ENCODE measurements around the gene LTBP1.
"Not testable (repeated sequence)": the region's sequence is repeated elsewhere in the genome, so short reads cannot be mapped to it uniquely, and the experiment has no call there.

LTBP1 gene

DNA sequence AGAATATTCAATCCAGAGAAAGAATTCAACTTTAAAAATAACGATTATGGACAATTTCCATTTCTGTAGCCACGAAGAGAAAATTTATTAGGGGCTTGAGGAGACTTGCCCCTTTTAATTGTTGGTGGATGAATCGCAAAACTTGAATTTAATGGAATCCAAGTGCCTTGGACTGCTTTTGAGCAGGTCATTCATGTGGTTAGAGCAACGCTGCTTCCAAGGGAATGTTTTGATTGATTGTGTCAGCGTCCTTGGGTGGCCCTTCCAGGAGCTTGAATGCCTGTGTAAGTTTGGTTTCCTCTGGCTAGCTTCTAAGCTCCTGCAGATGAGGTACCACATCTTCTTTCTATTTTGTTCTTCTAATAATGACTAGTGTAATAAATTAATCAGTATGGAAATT lies 213.4 kb downstream of the LTBP1 start:
- FAIRE-seq = no peak

DNA sequence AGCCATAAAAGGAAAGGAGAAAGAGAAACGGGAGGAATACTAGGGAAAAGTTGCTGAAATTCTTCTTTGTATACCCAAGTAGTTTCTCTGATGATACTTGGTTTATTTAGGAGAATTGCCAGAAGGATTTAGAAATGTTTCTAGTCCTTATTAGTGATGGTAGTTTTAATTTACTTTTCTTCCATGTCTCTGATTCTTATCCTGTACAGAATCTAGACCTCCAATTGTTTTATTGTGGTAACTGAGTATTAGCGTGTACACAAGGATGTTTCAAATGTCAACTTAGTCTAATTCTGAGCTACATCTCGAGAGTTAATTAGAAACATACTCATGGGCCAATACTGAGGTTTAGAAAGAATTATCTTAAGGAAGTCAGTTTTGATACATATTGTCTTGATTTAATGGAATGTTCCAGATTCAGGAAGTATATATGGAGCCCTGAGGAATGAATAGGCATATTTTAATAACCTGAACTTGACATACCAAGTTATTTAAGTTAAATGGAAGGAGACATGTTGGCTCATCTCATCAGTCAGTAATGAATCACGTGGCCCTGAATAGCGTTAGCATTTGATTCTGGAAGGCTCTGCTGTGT lies 219.6 kb downstream of the LTBP1 start:
- FAIRE-seq = no peak

DNA sequence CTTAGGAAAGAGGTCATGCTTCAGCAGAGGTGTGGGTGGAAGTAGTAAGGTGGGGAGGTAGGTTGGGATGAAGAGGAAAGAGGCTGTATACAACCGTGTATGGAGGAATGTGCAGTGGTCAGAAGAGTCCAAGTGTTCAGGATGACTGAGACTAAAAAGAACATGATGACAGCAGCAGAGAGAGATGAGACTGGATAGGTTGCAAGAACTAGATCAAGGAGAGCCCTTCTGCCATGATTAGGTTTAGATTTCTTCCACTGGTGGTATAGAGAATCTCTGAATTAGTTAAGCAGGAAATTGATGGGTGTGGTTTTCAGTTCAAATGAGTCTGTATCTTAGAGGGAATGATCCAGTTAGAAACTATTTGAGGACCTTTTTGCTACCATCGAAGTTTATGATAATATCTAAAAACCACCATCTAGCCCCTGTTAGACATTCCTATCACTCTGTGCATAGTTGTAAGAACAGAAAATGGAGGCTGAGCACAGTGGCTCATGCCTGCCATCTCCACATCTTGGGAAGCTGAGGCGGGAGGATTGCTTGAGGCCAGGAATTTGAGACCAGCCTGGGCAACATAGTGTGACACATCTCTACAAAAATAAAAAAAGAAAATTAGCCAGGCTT lies 221.0 kb downstream of the LTBP1 start:
- FAIRE-seq = no peak

DNA sequence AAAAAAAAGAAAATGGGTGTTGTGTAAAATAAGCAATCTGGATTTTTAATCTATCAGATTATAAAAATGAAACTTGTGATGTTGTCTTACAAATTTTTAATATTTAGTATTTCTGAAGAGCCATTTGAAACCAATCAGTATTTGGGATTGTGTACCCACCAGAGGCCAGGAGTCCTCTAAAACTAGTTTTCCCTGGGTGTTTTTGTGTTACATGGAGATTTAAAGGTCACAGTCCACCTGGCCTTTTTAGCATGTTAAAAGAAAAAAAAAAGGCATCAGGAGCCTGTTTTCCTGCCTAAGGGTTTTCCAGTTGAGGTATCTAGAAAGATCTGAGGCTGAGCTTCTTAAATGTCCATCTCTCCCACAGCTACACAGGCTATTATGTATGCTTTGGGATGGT lies 221.7 kb downstream of the LTBP1 start:
- FAIRE-seq = no peak

DNA sequence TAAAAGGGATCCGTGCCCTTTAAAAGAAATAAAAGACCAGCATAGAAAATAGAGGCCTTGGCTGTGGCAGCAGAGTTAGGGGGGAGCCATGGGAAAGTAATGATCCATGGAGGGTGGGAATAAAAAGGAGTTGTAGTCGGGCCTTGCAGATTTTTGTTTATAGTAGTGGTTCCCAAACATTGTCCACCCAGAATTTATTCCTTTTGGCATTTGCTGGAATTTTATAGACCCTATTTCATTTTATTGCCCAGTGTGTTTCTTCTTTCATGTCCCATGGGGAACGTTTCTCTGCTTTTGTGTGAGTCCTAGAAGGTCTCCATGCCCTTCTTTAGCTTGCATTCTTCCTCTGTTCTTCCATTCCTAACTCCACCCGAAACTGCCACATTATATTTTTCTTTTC lies 222.2 kb downstream of the LTBP1 start:
- no peak for FAIRE-seq

DNA sequence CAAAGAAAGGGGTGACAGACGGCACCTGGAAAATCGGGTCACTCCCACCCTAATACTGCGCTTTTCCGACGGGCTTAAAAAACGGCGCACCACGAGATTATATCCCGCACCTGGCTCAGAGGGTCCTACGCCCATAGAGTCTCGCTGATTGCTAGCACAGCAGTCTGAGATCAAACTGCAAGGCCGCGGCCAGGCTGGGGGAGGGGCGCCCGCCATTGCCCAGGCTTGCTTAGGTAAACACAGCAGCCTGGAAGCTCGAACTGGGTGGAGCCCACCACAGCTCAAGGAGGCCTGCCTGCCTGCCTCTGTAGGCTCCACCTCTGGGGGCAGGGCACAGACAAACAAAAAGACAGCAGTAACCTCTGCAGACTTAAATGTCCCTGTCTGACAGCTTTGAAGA lies 223.5 kb downstream of the LTBP1 start:
- not testable (repeated sequence) for FAIRE-seq

DNA sequence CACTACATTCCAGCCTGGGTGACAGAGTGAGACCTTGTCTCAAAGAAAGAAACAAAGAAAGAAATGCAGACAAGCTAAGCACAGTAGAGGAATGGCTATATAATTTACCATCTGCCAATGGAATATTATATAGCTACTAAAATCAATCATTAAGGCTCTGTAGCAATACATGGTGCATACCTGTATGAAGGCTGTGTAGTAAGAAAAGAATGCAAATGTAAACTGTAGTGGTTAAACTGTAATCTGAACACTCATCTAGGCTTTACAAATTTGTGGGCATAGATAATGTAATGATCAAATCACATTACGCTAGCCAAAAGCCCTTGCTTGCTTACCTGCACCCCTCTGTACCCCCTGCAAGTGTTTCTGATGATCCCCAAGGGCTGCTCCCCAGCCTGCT lies 230.9 kb downstream of the LTBP1 start:
- FAIRE-seq = no peak

DNA sequence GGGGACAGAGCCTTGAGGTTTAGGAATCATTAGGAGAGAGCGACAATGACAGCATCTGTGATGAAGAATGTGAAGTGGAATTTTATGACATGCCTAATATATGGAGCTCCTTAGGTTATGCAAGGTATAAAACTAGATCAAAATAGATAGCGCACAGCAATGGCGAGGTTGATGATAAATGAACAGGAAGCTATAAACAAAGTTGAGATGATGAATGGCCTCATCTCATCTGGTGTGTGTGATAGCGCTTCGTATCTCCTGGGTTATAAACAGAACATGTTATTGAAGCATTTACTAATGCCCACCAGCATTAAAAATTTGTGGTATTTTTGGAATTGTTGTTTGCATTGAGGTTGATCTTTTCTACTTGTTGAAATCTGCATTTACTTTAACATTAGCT lies 231.5 kb downstream of the LTBP1 start:
- FAIRE-seq = no peak

DNA sequence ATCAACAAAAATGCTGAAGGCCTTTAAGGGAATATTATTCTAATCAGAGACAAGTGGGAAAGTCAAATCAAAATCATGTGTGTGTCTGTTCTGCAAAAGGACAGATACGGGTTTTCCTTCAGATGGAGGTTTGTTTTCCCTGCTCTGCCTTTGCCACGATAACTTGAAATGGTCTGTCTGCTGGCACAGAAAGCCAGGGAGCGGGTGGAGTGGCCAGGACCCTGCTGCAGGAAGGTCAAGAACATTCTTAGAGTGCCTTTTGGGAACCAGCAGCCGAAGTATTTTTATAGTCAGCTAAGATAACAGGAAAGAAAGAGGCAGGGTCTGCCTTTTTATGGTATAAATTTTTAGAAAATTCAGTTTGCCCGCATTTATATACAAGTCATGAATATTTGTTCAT lies 234.2 kb downstream of the LTBP1 start:
- FAIRE-seq = no peak

DNA sequence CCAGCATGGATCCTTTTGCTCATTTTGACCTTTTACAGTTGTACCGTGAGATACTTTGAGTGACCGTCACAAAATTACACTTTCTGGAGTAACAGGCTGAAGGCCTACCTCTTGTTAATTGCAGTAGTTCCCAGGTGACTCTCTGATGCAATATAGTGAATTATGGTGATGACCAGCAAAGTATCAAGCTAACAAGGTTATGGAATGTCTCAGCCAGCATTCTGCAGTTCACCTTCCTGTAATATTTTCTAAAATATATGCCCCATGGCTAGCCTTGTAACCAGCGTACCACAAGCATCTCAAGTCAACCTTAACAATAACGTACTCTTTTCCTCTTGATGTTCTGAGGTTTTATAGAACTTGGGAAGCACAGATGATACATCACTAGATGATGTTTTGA lies 234.7 kb downstream of the LTBP1 start:
- FAIRE-seq = no peak

DNA sequence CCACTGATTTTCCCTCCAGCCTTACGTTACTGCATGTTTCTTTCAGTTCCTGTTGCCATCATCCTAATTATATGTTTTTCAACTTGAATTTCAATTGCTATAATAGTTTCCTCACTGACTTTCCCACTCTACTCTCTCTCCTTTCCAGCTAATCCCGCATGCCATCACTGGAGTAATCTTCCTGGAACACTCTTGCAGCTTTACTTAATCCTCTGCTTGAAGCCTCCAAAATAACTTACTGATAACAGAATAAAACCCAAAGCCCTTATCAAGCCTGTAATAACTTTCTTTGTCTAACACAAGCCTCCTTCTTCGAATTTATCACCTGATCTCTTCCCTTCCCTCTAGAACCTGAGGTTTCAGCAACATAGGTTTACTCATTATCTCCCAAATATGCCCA lies 237.3 kb downstream of the LTBP1 start:
- FAIRE-seq = no peak

DNA sequence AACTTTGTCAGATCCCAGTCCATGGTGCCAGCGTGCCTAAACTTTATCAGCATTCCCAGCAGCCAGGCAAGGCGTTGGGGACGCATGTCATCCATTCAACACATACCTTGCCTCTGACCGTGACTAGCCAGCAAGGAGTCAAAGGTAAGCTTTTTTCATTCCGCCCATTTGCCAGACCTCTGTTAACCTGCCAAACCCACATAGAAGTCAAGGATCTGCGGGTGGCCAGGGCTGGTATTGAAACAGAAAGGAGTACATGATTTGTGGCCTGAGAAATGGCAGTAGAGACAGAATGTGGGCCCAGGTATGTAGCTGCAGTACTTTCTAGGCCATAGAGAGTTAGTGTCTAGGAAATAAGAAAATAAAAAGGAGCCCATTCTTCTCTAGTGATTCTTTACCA lies 240.2 kb downstream of the LTBP1 start:
- no peak for FAIRE-seq

DNA sequence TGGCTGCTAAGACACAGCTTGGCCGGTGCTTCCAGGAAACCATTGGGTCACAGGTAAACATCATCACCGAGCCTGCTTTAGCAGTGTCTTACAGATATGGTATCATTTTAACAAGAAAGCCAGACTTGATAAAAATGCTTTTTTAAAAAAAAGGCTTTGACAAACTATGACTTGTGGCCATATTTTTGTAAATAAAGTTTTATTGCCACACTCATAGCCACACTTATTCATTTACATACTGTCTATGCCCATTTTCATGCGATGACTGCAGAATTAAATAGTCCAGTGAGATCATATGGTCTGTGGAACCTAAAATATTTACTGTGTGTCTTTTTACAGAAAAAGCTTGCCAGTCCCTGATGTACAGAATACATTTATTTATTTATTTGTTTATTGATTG lies 242.0 kb downstream of the LTBP1 start:
- no peak for FAIRE-seq

DNA sequence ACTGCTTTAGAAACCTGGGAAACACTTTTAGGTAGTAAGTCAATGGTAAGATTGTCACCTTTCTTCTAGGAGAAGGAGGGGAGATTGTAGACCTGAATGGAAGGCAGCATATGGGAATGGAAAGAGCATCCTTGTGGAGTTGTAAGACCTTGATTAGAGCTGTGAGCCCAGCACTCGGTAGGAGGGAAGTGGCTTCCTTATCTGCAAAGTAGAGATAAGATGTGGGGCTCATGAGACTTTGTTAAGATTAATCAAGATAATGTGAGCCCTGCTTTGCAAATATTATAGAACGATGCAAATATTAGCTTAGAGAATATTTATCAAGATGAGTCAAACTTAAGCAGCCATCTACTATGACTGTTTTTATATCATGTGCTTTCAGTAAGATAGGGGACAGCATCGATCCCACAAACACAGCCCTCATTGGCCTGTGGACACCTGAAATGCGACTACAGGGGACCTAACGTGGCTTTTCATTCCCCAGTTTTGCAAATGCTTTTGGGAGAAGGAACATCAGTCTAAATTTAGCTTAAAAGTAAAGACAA lies 243.7 kb downstream of the LTBP1 start:
- FAIRE-seq = no peak

DNA sequence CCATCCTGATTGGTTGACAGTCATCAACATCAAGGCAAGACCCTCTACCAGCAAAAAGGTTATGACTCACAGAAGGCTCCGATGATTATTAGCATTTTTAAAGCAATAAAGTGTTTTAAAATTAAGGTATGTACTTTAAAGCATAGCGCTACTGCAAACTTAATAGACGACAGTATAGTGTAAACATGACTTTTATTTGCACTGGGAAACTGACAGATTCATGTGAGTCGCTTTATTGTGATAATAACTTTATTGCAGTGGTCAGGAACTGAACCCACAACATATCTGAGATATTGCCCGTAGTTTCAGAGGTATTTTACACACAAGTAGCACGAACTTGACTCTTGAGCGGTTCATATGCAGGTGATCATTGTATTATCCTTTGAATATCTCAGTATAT lies 249.1 kb downstream of the LTBP1 start:
- no peak for FAIRE-seq

DNA sequence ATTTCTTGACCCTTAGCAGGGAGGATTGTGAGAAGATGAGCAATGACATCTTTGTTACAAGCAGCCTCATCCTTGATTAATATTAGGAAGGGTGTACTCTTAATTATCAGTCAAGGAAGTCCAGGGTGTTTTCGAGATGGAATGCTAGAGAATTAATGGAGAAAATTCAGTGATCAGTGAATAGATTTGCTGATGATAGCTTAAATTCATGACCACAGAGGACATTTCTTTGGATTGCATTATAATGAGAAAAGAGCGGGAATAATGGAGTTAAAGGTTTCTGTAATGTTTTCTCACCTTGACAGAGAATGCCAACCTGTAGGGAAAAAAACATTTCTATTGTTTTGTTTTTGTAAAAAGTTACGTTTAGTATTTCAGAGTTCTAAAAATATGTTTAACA lies 249.9 kb downstream of the LTBP1 start:
- no peak for FAIRE-seq

DNA sequence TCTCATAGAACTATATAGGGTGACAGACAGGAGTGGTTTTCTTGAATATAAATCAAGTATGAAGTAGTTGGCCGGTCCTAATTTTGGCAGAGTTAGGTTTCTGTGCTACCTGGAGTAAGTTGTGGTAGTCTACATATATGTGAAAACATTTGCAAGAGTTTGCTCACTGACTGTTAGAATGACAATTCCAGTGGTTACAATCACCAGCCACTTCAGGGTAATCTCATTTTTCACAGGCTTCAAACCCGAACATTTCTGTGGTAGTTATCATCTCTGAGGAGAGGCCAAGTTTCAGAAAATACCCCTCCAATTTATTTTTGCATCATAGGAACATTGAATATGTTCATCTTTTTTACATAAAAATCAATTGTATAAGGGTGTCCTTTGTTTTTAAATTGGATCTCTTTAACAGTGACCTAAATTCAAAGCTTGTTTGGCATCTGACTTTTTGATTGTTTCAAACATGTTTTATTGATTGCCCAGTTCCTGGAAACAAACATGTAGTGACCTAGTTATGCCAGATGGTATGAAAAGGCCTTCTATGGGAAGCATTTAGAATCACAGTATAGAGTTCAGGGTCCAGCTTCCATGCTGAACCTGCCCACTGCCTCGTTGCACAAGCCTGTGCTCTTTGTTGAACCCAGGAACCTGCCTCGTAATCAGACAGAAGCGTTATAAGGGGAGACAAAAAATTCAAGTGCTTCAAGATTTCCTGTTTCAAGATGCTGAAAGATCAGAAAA lies 250.6 kb downstream of the LTBP1 start:
- no peak for FAIRE-seq

DNA sequence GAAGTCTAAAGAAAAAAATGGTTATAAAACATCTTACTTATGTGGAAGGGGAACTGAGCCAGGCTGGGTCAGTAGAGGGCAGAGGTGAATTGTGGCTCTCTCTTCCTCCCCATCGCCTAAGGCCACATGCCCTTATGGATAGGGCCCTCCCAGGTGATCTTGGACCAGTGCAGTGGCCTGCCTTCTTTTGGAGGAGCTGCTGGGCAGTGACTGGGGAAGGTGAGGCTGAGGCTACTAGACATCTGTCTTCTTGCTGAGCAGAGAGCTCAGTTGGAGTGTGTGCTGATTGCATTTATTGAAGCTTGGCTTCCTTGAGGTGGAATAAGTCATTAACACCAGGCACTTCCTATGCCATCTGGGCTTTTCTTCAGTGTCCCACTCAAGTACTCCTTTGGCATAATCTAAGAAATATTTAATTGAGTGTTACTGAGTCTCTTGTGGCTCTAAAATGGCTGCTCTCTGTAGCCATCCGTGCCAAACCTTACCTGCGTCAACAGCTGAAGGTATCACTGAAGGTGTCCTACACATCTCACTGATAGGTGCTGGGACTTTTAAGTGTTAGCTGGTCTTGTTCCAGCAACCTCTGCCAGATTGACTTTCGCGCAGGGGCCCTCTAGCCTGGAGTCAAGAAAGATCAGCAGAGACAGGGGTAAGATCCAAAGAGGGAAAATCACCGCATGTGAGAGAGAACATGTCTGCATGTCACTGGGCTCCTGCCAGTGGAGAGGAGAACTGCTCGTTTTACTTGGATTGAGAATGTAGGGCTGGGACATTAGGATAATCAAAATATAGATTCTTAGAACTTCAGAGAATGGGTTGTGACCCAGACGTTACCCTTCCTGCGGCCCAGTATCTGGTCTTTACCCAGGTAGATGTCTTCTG lies 256.1 kb downstream of the LTBP1 start:
- no peak for FAIRE-seq

DNA sequence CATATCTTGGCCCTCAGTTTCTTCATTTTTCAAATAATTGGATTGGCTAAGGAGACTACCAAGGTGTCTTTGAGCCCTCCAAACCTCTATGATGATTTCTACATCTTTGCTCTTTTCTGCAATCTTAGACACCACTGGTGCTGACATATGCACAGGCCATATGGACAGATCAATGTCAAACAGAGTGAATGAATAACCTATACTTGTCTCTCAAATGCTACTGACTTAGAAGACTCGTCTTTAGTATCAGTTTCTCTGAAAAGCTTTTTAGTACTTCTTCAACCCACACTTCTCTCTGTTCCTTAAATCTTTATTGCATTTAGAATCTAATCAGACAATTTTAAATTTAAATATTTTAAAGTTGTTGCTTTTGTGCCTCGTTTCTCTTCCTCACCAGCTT lies 258.2 kb downstream of the LTBP1 start:
- FAIRE-seq = no peak

DNA sequence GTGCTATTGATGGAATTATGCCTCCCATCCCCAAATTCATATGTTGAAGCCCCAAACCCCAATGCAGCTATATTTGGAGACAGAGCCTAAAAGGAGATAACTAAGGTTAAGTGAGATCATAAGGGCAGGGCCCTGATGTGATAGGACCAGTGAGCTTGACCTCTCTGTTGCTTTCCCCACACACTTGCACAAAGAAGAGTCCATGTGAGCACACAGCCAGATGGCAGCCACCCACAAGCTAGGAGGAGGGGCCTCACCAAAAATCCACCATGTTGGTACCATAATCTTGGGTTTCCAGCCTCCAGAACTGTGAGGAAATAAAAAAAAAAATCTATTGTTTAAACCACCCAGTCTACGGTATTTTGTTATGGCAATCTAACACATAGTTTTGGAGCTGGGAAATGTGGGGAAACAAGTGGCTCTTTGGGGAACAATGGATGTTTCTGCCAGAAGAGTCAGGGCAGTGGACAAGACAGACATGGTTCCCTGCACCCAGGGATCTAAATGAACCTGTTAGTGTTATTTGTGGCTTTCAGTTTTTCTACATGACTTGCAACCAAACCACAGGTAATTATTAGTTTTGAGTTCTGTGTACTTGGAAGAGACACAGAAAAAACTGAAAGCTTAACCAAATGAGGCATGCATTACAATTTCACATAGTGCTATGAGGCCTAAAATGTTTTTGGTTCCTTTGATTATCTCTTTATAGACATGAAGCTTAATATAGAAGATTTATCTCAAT lies 259.1 kb downstream of the LTBP1 start:
- FAIRE-seq = no peak

DNA sequence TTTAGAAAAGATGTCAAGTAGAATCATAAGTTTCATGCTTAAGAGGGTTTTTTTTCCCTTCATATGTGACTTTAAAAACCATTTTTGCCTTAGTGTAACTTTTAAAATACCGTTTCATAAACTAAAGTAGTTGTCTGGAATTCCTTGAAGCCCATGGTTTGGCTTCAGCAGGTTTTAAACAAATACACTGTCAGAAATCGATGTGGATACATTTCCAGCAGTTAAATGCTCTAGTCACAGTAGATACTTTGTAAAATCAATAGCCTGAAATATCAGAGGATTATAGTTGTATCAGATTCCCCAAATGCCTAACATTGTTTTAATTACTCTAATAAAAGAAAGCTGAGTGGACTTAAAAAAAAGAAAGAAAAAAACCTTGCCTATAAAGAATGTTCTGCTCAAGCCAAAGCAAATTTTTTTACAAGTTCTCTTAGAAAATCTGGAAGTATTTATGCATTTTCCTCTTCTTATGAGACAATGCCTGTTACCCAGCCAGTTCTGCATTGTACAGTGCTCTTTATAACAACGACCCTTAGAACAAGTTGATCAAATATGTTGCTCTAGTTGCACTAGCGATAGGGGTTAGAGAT lies 260.5 kb downstream of the LTBP1 start:
- FAIRE-seq = no peak

DNA sequence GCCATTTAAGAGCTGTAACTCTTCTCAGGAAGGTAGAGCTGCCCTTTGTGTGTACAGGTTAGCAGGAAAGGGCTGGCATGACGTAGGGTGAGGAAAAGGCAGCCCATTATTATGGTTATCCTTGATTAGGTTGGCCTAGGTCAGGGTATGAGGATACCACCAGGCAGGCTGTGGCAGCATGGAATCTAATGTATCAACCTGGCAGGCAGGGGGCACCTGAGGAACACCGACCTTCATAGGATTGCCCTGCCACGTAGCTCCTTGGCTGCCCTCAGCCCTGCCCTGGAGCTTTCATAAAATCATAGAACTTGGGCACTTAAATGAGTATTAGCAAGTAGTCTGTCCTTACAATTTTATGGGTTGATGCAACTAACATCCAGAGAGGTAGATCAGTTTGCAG lies 261.6 kb downstream of the LTBP1 start:
- FAIRE-seq = no peak

Data from G401.6 (cell line).